Stimulated activated CD4-positive, alpha-beta T cell treated with anti-CD3 and anti-CD28 coated beads, TNF-alpha, amount 100 ng/mL, for 4 hours (primary cell): ENCODE data around the gene ST6GALNAC3.

Experiments
- DNase-seq, 3 experiments: peaks; one replicate each; pipeline ENCODE4 v3.0.0-alpha.2; 2020; ENCODE audit warnings: low read depth in 3 of 3

The ST6GALNAC3 gene

GRCh38 chr1:76507376-76507775 is 432.8 kb downstream of the ST6GALNAC3 start:
- no peak for DNase-seq

DNA sequence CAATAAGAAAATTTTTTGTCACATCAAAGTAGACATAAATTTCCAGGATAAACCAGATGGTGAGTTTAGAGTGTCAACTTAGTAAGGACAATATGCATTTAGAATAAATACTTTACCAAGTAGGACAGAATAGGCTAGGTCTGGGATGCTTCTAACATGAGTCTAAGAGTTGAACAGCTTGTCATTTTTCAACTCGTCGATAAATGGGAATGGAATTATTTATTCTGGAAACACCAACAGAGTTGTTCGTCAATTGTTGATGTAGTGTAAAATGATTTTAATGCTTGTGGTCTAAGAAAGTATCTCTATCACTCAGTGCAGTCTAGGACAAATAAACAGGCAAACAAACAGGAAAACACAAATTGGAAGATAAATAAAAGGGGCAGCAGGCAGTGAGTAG is 434.3 kb downstream of the ST6GALNAC3 start:
- DNase-seq: no peak

GRCh38 chr1:76510672-76511557 is 436.4 kb downstream of the ST6GALNAC3 start:
- DNase-seq: no peak

DNA sequence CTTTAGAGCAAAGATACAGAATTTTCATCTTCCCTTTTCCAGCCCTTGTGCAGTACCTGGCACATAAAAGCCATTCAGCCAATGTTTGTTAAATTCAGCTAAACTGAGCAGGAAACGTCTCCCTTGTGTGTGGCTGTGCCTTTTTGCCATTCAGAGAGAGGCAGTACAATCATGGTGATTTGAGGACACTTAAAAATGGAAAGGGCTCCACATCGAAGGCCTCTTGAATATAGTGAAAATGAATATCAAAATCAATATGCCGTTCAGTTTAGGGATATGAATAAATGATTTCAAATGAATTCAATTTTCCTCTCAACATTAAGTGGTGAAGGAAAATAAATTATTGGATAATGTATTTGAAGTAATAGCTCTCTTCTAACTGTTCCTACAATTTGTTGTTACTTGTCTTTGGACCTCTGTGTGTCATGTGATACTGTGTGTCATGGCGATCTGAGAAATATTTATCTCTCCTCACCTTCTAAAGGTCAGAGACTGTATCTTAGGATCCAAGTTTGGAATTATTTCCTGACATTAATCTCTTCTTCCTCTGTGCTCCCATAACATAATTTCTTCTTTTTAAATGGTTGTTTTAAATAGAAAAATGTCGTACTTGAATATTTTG is 437.1 kb downstream of the ST6GALNAC3 start:
- no peak for DNase-seq

- DNase-seq: no peak
Observed at GRCh38 chr1:76530953-76531352, 456.4 kb downstream of the ST6GALNAC3 start.

DNA sequence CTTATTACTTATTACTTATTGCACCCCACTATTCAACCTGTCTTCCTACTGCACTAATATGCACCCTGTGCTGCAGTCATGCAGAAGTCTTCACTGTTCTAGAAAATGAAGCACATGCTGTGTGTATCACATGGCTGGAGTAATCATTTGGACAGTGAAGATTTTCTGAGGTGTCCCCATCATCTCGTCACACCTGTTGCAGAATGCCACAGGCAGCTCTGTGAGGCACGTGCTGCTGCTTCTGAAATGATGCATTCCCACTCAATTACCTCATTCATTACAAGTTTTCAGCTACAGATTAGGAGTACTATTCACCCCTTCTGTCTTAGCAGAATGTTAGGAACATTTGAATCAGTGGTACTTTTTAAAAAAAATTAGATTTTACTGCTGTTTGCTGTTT is 467.1 kb downstream of the ST6GALNAC3 start:
- DNase-seq: no peak

DNA sequence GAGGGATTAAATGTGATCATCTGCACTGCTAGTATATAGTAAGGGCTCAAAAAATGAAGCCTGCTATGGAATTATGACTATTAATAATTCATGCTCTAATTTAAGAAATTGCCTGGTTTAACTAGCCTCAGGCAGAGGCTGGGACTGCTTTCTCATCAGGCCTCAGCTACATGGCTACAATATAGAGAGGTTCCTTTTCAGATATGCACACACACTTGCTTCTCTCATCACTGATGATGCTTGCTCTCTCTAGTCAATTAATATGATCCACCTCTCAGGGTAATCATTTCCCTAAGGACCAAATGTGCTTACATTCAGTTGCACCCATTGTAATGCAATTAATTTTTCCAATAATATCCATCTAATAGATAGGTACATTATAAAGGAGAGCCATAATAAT is 467.8 kb downstream of the ST6GALNAC3 start:
- no peak for DNase-seq

DNA sequence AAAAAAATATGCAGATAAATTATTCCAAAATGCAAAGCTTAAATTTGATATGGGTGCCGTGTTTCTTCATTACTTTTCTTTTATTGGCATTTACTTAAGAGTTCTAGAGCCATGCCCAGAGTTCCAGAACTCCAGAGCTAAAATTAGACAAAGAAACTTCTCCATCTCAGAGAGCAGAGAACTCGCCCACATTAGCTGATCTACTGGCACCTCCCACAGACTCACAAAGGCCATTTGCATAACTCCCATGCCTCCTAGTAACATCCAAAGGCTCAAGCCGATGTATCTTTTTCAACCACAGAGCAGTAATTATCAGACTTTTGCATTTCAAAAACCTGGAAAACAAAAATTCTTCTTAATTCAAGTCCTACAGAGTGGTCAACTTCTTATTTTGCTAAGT is 468.9 kb downstream of the ST6GALNAC3 start:
- no peak for DNase-seq

- no peak for DNase-seq
Observed at GRCh38 chr1:76546354-76546933, 471.9 kb downstream of the ST6GALNAC3 start.

- no peak for DNase-seq
Observed at GRCh38 chr1:76547916-76548315, 473.4 kb downstream of the ST6GALNAC3 start.

DNA sequence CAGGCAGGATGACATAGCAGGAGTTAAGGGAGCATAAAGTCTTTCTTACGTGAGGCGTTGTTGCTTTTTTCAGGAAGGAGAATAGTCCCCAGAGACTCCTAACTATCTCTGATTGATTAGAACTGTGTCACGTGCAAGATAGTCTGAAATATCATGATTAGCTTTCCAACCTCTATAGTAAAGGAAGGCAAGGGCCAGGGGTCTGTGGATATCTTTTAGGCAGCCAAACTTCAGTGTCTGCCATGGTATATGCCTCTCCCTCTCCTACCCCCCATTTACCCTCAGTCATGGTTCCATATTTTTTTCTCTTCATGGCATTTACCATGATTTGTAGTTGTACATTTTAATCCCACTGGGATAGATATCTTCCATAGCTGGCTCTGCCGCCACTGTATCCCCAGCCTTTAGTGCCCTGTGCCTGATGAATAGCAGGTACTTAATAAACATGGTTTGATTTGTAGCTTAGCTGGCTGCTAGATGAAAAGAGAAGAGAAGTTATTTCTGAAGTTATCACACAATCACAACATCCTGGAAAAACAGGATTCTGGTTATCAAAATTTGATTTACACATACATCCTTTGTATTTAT is 474.1 kb downstream of the ST6GALNAC3 start:
- no peak for DNase-seq

- no peak for DNase-seq
Observed at GRCh38 chr1:76554283-76554682, 479.7 kb downstream of the ST6GALNAC3 start.

DNA sequence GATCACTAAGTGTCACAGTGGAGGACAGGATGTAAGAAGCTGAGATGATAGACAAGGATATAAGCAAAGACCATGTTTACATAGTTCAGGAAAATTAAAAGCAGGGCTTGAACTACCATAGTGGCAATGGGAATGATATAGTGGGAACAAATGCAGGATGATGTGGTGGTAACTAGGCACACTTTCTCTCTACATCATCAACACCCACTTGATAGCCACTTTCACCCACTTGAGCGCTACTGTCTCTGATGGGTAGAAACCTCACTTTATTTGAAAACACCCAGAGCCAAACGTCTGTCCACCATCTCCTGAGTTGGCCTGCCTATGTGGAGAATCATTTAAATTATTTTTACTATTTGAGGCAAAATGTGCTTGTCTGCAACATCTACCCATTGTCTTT is 487.7 kb downstream of the ST6GALNAC3 start:
- DNase-seq: no peak

- DNase-seq: no peak
Observed at GRCh38 chr1:76568573-76569238, 494.2 kb downstream of the ST6GALNAC3 start.

GRCh38 chr1:76571248-76571647 is 496.7 kb downstream of the ST6GALNAC3 start:
- no peak for DNase-seq

GRCh38 chr1:76572229-76572628 is 497.7 kb downstream of the ST6GALNAC3 start:
- no peak for DNase-seq

GRCh38 chr1:76576876-76577524 is 502.5 kb downstream of the ST6GALNAC3 start:
- no peak for DNase-seq

DNA sequence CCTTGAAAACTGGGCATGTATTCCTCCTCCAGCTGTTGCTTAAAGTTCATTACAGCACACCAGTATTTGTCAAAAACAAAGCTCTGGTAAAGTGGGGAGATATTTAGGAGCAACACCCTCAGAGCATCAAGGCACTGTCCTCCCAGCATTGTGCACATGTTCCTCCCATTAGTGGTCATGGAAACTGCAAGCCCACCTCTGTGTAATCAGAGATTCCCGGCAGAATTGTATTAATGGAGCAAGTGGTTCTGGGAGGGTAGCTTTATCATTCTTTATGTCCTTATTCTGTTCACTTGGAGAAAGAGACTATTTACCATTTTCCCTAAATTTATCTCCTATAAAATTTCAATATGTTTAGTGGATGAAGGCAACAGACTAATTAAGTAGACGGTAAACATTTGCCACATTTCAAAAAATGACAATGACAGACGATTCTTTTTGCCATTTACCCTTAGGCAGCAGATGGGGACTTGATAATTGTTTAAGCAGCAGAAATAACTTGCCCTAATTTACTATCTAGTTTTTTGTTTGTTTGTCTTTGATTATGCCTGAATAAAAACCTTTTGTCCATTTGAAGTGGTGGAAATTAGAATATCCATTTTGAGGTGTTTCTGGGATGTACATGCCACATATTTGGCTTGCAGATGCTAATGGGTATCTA is 503.1 kb downstream of the ST6GALNAC3 start:
- no peak for DNase-seq

GRCh38 chr1:76580206-76580605 is 505.7 kb downstream of the ST6GALNAC3 start:
- no peak for DNase-seq

DNA sequence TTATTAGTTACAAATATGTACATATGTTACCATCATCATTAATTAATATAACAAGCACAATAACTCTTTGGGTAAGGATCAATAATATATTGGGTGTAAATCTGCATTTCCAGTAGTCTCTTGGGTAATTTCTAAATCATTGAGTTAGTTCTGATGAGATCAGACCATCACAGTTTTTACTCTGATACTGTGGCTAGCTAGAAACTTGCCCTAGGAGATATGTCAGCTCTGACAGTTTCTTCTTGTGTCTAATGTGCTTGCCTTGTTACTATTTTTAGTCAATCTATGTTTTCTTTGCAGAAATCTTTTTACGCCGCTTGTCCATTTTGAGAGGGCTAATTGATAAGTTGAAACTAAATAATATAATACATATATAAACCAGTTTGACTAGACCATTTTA is 507.2 kb downstream of the ST6GALNAC3 start:
- DNase-seq: no peak
